ENCODE results near the gene GIT1. TPM values are rescaled to one million over a fixed set of nuclear protein-coding genes. Genes with fewer than 3 reads are reported as not detected.

Gene GIT1
- total RNA-seq, 1 experiment from 2014 or later = 120 TPM

GRCh38 chr17:29613856-29614255 is 24.4 kb upstream of the GIT1 start:
- Histone ChIP-seq H3K36me3 (ENCODE audit: insufficient read depth, low read length, poor library complexity, severe bottlenecking) (peaks cover 24% of the 10 kb centered on the region), H3K27ac (ENCODE audit: low read depth, low read length, poor library complexity, severe bottlenecking) (no peak overlapping the region), H3K27me3 (replicated peaks; ENCODE audit: insufficient read depth, low read depth, low read length, poor library complexity) (no peaks in the 10 kb centered on the region), H3K4me3 (ENCODE audit: low read depth, low read length, poor library complexity, severe bottlenecking) (no peak overlapping the region), H3K4me1 (ENCODE audit: insufficient read depth, low read length, poor library complexity, severe bottlenecking) (peaks cover 22% of the 10 kb centered on the region), H3K9me3 (ENCODE audit: low read depth, low read length, poor library complexity, severe bottlenecking) (no peaks in the 10 kb centered on the region)
- DNase-seq (ENCODE audit: low spot score) = no peak
- BruUV-seq (replicated peaks) = no TSS peak
- intact Hi-C loops (cut with micrococcal nuclease; ENCODE audit: unreplicated experiment) = no loop called here
- ChIA-PET CTCF (interaction anchor here (0.6 kb wide), 2 partner anchors 22 to 255 kb away, joined by 3 to 5 read pairs; no protein-coding TSS in a partner anchor), POLR2A (ENCODE audit: low non-redundant PET) (interaction anchor here (0.7 kb wide), 1 partner anchor 805 kb away, joined by 3 read pairs; no protein-coding TSS in a partner anchor)
- TF ChIP-seq, protein P1, sequence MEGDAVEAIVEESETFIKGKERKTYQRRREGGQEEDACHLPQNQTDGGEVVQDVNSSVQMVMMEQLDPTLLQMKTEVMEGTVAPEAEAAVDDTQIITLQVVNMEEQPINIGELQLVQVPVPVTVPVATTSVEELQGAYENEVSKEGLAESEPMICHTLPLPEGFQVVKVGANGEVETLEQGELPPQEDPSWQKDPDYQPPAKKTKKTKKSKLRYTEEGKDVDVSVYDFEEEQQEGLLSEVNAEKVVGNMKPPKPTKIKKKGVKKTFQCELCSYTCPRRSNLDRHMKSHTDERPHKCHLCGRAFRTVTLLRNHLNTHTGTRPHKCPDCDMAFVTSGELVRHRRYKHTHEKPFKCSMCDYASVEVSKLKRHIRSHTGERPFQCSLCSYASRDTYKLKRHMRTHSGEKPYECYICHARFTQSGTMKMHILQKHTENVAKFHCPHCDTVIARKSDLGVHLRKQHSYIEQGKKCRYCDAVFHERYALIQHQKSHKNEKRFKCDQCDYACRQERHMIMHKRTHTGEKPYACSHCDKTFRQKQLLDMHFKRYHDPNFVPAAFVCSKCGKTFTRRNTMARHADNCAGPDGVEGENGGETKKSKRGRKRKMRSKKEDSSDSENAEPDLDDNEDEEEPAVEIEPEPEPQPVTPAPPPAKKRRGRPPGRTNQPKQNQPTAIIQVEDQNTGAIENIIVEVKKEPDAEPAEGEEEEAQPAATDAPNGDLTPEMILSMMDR (conservative IDR thresholded peaks at IDR 0.05; ENCODE audit: low read depth, low read length) = no peak
- TF ChIP-seq EZH2 (IDR thresholded peaks at IDR 0.05; ENCODE audit: borderline replicate concordance, low read depth, low read length, poor library complexity, severe bottlenecking) = no peak

DNA sequence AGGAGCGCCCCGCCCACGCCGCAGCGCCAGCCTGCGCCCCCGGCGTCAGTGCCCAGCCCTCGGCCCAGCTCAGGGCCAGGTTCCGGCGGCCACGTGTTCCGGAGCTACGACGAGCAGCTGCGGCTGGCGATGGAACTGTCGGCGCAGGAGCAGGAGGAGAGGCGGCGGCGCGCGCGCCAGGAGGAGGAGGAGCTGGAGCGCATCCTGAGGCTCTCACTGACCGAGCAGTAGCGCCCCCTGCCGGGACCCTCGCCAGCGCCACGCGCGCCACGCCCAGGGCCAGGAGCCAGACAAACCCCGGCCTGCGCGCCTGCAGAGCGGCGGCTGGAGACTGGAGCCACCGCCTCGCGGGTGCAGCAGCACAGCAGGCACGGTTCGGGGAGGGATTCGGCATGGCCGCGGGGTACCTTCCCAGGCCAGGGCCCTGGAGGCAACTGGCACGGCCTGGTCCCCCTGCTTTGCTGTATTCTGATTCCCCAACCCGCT is 23.9 kb upstream of the GIT1 start:
- intact Hi-C loops (cut with micrococcal nuclease; ENCODE audit: unreplicated experiment) = no loop called here
- no peak overlapping the region for H3K4me3 ChIP-seq (ENCODE audit: low read depth, low read length, poor library complexity, severe bottlenecking)
- H3K27ac ChIP-seq (ENCODE audit: low read depth, low read length, poor library complexity, severe bottlenecking) = no peak overlapping the region

GRCh38 chr17:29612404-29613280 is 23.2 kb upstream of the GIT1 start:
- Histone ChIP-seq H3K27ac (ENCODE audit: low read depth, low read length, poor library complexity, severe bottlenecking) (no peak overlapping the region), H3K36me3 (ENCODE audit: insufficient read depth, low read length, poor library complexity, severe bottlenecking) (peaks cover 29% of the 10 kb centered on the region), H3K4me3 (ENCODE audit: low read depth, low read length, poor library complexity, severe bottlenecking) (no peak overlapping the region), H3K4me1 (ENCODE audit: insufficient read depth, low read length, poor library complexity, severe bottlenecking) (peaks cover 22% of the 10 kb centered on the region), H3K27me3 (replicated peaks; ENCODE audit: insufficient read depth, low read depth, low read length, poor library complexity) (no peaks in the 10 kb centered on the region), H3K9me3 (ENCODE audit: low read depth, low read length, poor library complexity, severe bottlenecking) (no peaks in the 10 kb centered on the region)
- DNase-seq (ENCODE audit: low spot score) = no peak
- POLR2A ChIA-PET (ENCODE audit: low non-redundant PET) = no interaction called here
- CTCF ChIA-PET = no interaction called here
- BruUV-seq (replicated peaks) = no TSS peak
- intact Hi-C loops (cut with micrococcal nuclease; ENCODE audit: unreplicated experiment) = no loop called here
- TF ChIP-seq, protein P1 (conservative IDR thresholded peaks at IDR 0.05; ENCODE audit: low read depth, low read length) = no peak
- no peak for TF ChIP-seq EZH2 (IDR thresholded peaks at IDR 0.05; ENCODE audit: borderline replicate concordance, low read depth, low read length, poor library complexity, severe bottlenecking)

More for the DNA sequence above, 23.9 kb upstream of the GIT1 start:
- ChIA-PET CTCF (interaction anchor here (0.6 kb wide), 2 partner anchors 22 to 256 kb away, joined by 3 to 5 read pairs; no protein-coding TSS in a partner anchor), POLR2A (ENCODE audit: low non-redundant PET) (interaction anchor here (0.7 kb wide), 1 partner anchor 806 kb away, joined by 3 read pairs; no protein-coding TSS in a partner anchor)
- BruUV-seq (replicated peaks) = no TSS peak
- Histone ChIP-seq H3K4me1 (ENCODE audit: insufficient read depth, low read length, poor library complexity, severe bottlenecking) (peaks cover 22% of the 10 kb centered on the region), H3K36me3 (ENCODE audit: insufficient read depth, low read length, poor library complexity, severe bottlenecking) (peaks cover 27% of the 10 kb centered on the region), H3K27me3 (replicated peaks; ENCODE audit: insufficient read depth, low read depth, low read length, poor library complexity) (no peaks in the 10 kb centered on the region), H3K9me3 (ENCODE audit: low read depth, low read length, poor library complexity, severe bottlenecking) (no peaks in the 10 kb centered on the region)
- no peak for DNase-seq (ENCODE audit: low spot score)
- no peak for TF ChIP-seq EZH2 (IDR thresholded peaks at IDR 0.05; ENCODE audit: borderline replicate concordance, low read depth, low read length, poor library complexity, severe bottlenecking)
- TF ChIP-seq, protein P1 (conservative IDR thresholded peaks at IDR 0.05; ENCODE audit: low read depth, low read length) = no peak; the same call in 1 of the 2 replicates

Measured in A673 (cell line).